DND-41 (cell line): ENCODE results near the gene LAPTM5.

ENCODE experiments used
- ATAC-seq: fragments of 200-7000 bp; cut with Tn5 transposase; 3 replicates; pipeline ENCODE4 v1.9.1; 2021; ENCODE audit warnings: low read depth; ENCODE audit not compliant: insufficient read depth
- DNase-seq: peaks from one replicate; pipeline ENCODE4 v3.0.0-alpha.2; 2020
- H2AFZ ChIP-seq: 2 replicates; pipeline ENCODE4 v1.6.0; 2012; ENCODE audit warnings: low read depth, low read length
- H3K27ac ChIP-seq: 2 replicates; pipeline ENCODE4 v1.5.1; 2012; ENCODE audit warnings: low read length, inconsistent platforms
- H3K27me3 ChIP-seq: fragments of 200-600 bp; sonication (generic); 2 replicates; pipeline ENCODE4 v1.6.0; 2012; ENCODE audit warnings: low read length, mild to moderate bottlenecking, inconsistent platforms; ENCODE audit not compliant: insufficient read depth, poor library complexity
- H3K36me3 ChIP-seq: 2 replicates; pipeline ENCODE4 v1.5.1; 2012; ENCODE audit warnings: low read length, inconsistent platforms; ENCODE audit not compliant: insufficient read depth
- H3K4me1 ChIP-seq: 2 replicates; pipeline ENCODE4 v1.5.1; 2012; ENCODE audit warnings: mild to moderate bottlenecking, low read length; ENCODE audit not compliant: insufficient read depth
- H3K4me2 ChIP-seq: 2 replicates; pipeline ENCODE4 v1.6.0; 2012; ENCODE audit warnings: mild to moderate bottlenecking, moderate library complexity, low read length, inconsistent platforms; ENCODE audit not compliant: insufficient read depth
- H3K4me3 ChIP-seq, 2 experiments: fragments of 200-600 bp in 1 of 2; shearing (Covaris generic) in 1 of 2; 2 replicates each; pipeline ENCODE4 v1.5.1; 2012 to 2016; ENCODE audit warnings: inconsistent platforms in 2 of 2, low read length in 2 of 2, mild to moderate bottlenecking in 2 of 2, low read depth in 1 of 2, moderate library complexity in 1 of 2
- H3K79me2 ChIP-seq: 2 replicates; pipeline ENCODE4 v1.6.0; 2012; ENCODE audit warnings: low read length, inconsistent platforms; ENCODE audit not compliant: insufficient read depth
- H3K9ac ChIP-seq: 2 replicates; pipeline ENCODE4 v1.6.0; 2012; ENCODE audit warnings: low read depth, mild to moderate bottlenecking, inconsistent platforms, low read length, moderate library complexity
- H3K9me3 ChIP-seq: 2 replicates; pipeline ENCODE4 v1.5.1; 2012; ENCODE audit warnings: low read length, moderate library complexity, mild to moderate bottlenecking, inconsistent platforms; ENCODE audit not compliant: insufficient read depth, severe bottlenecking
- H4K20me1 ChIP-seq: 2 replicates; pipeline ENCODE4 v1.6.0; 2012; ENCODE audit warnings: low read length; ENCODE audit not compliant: insufficient read depth
- CTCF ChIP-seq: IDR thresholded peaks from 2 replicates; pipeline ENCODE4 v1.5.1; 2012; ENCODE audit warnings: borderline replicate concordance, low read length, moderate library complexity, mild to moderate bottlenecking; ENCODE audit not compliant: poor library complexity, severe bottlenecking; ENCODE audit errors: extremely low read depth
- EZH2 ChIP-seq: IDR thresholded peaks from 3 replicates; pipeline ENCODE4 v1.6.1; 2012; ENCODE audit warnings: borderline replicate concordance, low read depth, mild to moderate bottlenecking, moderate library complexity, low read length, inconsistent platforms; ENCODE audit not compliant: severe bottlenecking

Gene LAPTM5

GRCh38 chr1:30705698-30706097 lies 51.9 kb downstream of the LAPTM5 start:
- Histone ChIP-seq H3K27me3 (peaks cover 8% of the 10 kb centered on the region), H3K9ac (no peak overlapping the region), H3K79me2 (no peaks in the 10 kb centered on the region), H4K20me1 (no peaks in the 10 kb centered on the region), H3K36me3 (no peaks in the 10 kb centered on the region), H3K4me2 (no peak overlapping the region), H3K9me3 (no peaks in the 10 kb centered on the region), H3K4me3 (no peak overlapping the region), H3K4me1 (no peaks in the 10 kb centered on the region), H2AFZ (no peak overlapping the region), H3K27ac (no peak overlapping the region)
- DNase-seq: no peak
- ATAC-seq: no peak
- TF ChIP-seq CTCF: no peak
- TF ChIP-seq EZH2: no peak

- DNase-seq (no peak), ATAC-seq (no peak)
- no peak overlapping the region for H3K4me3 ChIP-seq
- no peak overlapping the region for H3K4me2 ChIP-seq
- H3K27ac ChIP-seq: no peak overlapping the region
- H3K4me1 ChIP-seq: no peaks in the 10 kb centered on the region
- H2AFZ ChIP-seq: no peak overlapping the region
- TF ChIP-seq CTCF (no peak), EZH2 (no peak)
- H3K79me2 ChIP-seq: no peaks in the 10 kb centered on the region
- H3K9ac ChIP-seq: no peak overlapping the region
- H3K27me3 ChIP-seq: peaks cover 8% of the 10 kb centered on the region
- H3K9me3 ChIP-seq: no peaks in the 10 kb centered on the region
- no peaks in the 10 kb centered on the region for H4K20me1 ChIP-seq
- no peaks in the 10 kb centered on the region for H3K36me3 ChIP-seq
These were observed 52.6 kb downstream of the LAPTM5 start for GRCh38 chr1:30704765-30705509.

GRCh38 chr1:30704271-30704670 lies 53.3 kb downstream of the LAPTM5 start:
- TF ChIP-seq CTCF (no peak), EZH2 (no peak)
- Histone ChIP-seq H3K27me3 (peaks cover 8% of the 10 kb centered on the region), H3K27ac (no peak overlapping the region), H3K4me3 (no peak overlapping the region), H2AFZ (no peak overlapping the region), H3K36me3 (no peaks in the 10 kb centered on the region), H3K4me2 (no peak overlapping the region), H3K9ac (no peak overlapping the region), H4K20me1 (no peaks in the 10 kb centered on the region), H3K4me1 (no peaks in the 10 kb centered on the region), H3K9me3 (no peaks in the 10 kb centered on the region), H3K79me2 (no peaks in the 10 kb centered on the region)
- DNase-seq: no peak
- no peak for ATAC-seq
